KMS-11 (cell line): ENCODE measurements around the gene AIF1.

Source experiments
- H2AFZ ChIP-seq: fragments of 200-600 bp; sonication (generic); 2 replicates; pipeline ENCODE4 v1.6.1; 2016; ENCODE audit warnings: antibody characterized with exemption, mixed run types, low read depth
- H3K27ac ChIP-seq: fragments of 200-600 bp; sonication (generic); 2 replicates; pipeline ENCODE4 v1.6.1; 2016; ENCODE audit warnings: mild to moderate bottlenecking, mixed run types
- H3K27me3 ChIP-seq: fragments of 200-600 bp; sonication (generic); 2 replicates; pipeline ENCODE4 v1.6.1; 2017; ENCODE audit warnings: mild to moderate bottlenecking, low read depth, mixed run types, moderate library complexity; ENCODE audit not compliant: insufficient read depth
- H3K36me3 ChIP-seq: fragments of 200-600 bp; sonication (generic); 2 replicates; pipeline ENCODE4 v1.6.1; 2017; ENCODE audit warnings: mild to moderate bottlenecking, mixed run types; ENCODE audit not compliant: insufficient read depth
- H3K4me1 ChIP-seq: fragments of 200-600 bp; sonication (generic); 2 replicates; pipeline ENCODE4 v1.6.1; 2016; ENCODE audit warnings: mild to moderate bottlenecking, low read depth, mixed run types; ENCODE audit not compliant: poor library complexity, severe bottlenecking
- H3K4me2 ChIP-seq: fragments of 200-600 bp; sonication (generic); 2 replicates; pipeline ENCODE4 v1.7.0; 2016; ENCODE audit warnings: mild to moderate bottlenecking, mixed run types
- H3K4me3 ChIP-seq: fragments of 200-600 bp; sonication (generic); IDR thresholded peaks from 2 replicates; pipeline ENCODE4 v1.6.1; 2017; ENCODE audit warnings: low read depth, low read length, mixed read lengths; ENCODE audit not compliant: insufficient read depth
- H3K79me2 ChIP-seq: fragments of 200-600 bp; sonication (generic); 2 replicates; pipeline ENCODE4 v1.6.1; 2016; ENCODE audit warnings: low read depth, mixed run types; ENCODE audit not compliant: insufficient read depth
- H3K9ac ChIP-seq: fragments of 200-600 bp; sonication (generic); 2 replicates; pipeline ENCODE4 v1.6.1; 2016; ENCODE audit warnings: mild to moderate bottlenecking, mixed run types
- H4K20me1 ChIP-seq: fragments of 200-600 bp; sonication (generic); 2 replicates; pipeline ENCODE4 v1.6.1; 2016; ENCODE audit warnings: mild to moderate bottlenecking, mixed run types; ENCODE audit not compliant: insufficient read depth
- TF ChIP-seq, protein P1 (sequence below): fragments of 200-600 bp; sonication (generic); conservative IDR thresholded peaks from 2 replicates; pipeline ENCODE4 v1.6.1; 2017; ENCODE audit warnings: low read depth, mild to moderate bottlenecking, antibody characterized with exemption, low read length, moderate library complexity, mixed read lengths

The AIF1 gene

DNA sequence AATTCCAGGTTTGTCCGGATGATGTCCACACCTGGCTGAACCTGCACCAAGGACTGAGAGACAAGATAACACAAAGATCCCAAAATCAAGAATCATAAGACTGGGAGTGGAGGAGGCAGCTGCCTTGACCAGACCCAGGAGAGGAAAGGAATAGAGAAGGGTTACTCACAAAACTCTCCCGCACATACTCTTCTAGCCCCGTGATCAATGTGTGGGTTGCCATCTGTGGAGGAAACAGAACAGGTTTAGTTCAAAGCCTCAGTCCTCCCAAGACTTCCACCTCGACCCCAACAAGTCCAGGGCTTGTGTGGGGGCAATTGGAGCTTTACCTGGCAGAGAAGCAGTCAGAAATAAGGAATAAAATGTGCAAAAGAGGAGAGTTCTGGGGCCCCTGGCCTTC, 26.3 kb downstream of the AIF1 start:
- no peaks in the 10 kb centered on the region for H3K27me3 ChIP-seq
- no peak overlapping the region for H3K9ac ChIP-seq
- no peak overlapping the region for H2AFZ ChIP-seq
- H3K36me3 ChIP-seq: no peaks in the 10 kb centered on the region
- H3K4me3 ChIP-seq: no peak overlapping the region
- no peak overlapping the region for H3K4me2 ChIP-seq
- no peaks in the 10 kb centered on the region for H4K20me1 ChIP-seq
- TF ChIP-seq, protein P1, sequence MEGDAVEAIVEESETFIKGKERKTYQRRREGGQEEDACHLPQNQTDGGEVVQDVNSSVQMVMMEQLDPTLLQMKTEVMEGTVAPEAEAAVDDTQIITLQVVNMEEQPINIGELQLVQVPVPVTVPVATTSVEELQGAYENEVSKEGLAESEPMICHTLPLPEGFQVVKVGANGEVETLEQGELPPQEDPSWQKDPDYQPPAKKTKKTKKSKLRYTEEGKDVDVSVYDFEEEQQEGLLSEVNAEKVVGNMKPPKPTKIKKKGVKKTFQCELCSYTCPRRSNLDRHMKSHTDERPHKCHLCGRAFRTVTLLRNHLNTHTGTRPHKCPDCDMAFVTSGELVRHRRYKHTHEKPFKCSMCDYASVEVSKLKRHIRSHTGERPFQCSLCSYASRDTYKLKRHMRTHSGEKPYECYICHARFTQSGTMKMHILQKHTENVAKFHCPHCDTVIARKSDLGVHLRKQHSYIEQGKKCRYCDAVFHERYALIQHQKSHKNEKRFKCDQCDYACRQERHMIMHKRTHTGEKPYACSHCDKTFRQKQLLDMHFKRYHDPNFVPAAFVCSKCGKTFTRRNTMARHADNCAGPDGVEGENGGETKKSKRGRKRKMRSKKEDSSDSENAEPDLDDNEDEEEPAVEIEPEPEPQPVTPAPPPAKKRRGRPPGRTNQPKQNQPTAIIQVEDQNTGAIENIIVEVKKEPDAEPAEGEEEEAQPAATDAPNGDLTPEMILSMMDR: no peak
- H3K4me1 ChIP-seq: peaks cover 3% of the 10 kb centered on the region
- H3K27ac ChIP-seq: no peak overlapping the region
- no peaks in the 10 kb centered on the region for H3K79me2 ChIP-seq

DNA sequence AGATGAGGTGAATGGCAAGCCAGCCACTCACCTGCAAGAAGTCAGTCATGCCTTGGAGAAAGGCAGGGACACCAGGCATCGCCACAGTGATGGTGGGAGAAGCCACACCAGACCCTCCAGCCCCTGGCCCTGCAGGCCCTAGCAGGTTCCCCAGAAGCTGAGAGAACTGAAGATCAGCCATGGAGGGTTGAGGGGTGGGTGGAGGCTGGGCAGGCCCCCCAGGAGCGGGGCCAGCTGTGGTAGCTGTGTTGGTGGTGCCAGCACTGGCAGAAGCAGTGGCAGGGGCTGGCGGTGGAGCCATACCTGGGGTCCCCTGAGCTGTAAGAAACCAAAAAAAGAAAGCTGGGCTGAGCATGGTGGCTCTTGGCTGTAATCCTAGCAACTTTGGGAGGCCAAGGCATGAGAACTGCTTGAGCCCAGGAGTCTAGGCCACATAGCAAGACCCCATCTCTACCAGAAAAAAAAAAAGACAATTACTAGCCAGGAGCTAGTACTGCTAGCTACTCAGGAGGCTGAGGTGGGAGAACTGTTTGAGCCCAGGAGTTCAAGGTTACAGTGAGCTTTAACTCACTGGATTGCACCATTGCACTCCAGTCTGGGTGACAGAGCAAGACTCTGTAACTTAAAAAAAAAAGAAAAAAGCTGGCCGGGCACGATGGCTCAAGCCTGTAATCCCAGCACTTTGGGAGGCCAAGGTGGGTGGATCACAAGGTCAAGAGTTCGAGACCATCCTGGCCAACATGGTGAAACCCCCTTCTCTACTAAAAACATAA, 27.9 kb downstream of the AIF1 start:
- peaks cover 3% of the 10 kb centered on the region; the same call in 1 of the 2 replicates for H3K36me3 ChIP-seq

DNA sequence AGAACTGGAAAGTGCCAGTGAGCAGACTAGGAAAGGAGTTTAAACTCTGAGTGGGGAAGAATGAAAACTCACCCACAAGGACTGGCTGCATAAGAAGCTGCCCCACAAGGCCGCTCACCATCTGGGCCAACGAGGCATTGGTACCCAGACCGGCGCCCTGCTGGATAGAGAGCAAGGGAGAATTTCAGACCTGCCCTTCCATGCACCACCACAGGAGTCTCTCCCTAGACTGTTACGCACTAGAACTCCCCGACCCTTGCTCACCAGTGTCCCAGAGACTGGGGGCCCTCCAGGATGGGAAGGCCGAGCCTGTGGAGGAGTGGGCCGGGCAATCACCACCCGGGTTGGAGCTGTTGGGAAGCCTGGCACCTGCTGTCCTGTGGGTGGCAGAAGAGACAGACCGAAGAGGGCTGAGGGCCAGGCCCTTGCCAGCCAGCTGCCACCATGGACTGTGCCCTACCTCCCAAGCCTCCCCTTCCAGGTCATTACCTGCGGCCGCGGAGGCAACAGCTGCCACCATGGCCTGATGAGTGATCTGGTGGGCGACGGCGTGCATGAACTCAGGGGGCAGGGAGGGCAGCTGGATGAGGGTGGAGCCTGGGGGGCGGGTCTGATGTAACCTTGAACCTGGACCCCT, 28.9 kb downstream of the AIF1 start:
- Histone ChIP-seq H3K79me2 (no peaks in the 10 kb centered on the region), H3K36me3 (peaks cover 3% of the 10 kb centered on the region; the same call in 1 of the 2 replicates), H3K27me3 (no peaks in the 10 kb centered on the region), H3K4me2 (no peak overlapping the region), H2AFZ (no peak overlapping the region), H3K4me1 (peaks cover 3% of the 10 kb centered on the region), H3K4me3 (no peak overlapping the region), H3K27ac (no peak overlapping the region), H4K20me1 (no peaks in the 10 kb centered on the region), H3K9ac (no peak overlapping the region)
- TF ChIP-seq, protein P1: no peak

More for the DNA sequence above, 27.9 kb downstream of the AIF1 start:
- no peak overlapping the region for H3K27ac ChIP-seq
- no peaks in the 10 kb centered on the region for H3K27me3 ChIP-seq
- no peak overlapping the region for H2AFZ ChIP-seq
- TF ChIP-seq, protein P1: no peak
- H3K9ac ChIP-seq: no peak overlapping the region
- no peaks in the 10 kb centered on the region for H4K20me1 ChIP-seq
- peaks cover 3% of the 10 kb centered on the region for H3K4me1 ChIP-seq
- no peaks in the 10 kb centered on the region for H3K79me2 ChIP-seq
- H3K4me3 ChIP-seq: no peak overlapping the region
- H3K4me2 ChIP-seq: no peak overlapping the region

DNA sequence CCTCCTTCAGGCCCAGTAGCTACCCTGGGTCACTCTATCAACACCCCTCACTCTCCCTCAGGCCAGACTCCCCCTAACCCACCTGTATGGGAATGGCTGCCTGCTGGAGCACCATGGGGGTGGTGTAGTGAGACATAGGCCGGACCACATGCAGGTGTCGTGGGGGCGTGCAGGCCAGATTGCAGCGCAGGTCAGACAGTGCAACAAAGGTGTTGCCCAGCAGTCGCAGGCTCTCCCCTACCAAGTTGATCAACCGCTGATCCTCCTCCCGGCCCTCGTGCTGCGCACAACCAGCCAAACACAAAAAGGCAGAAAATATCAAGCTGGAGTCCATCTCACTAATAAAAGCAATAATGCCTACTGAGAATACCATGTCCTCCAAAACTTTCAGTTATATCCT, 30.3 kb downstream of the AIF1 start:
- Histone ChIP-seq H3K79me2 (peaks cover 8% of the 10 kb centered on the region; the same call in 1 of the 2 replicates), H3K4me2 (no peak overlapping the region), H3K36me3 (peaks cover 3% of the 10 kb centered on the region; the same call in 1 of the 2 replicates), H3K27me3 (no peaks in the 10 kb centered on the region), H3K9ac (no peak overlapping the region), H3K4me3 (no peak overlapping the region), H3K4me1 (peaks cover 3% of the 10 kb centered on the region), H4K20me1 (no peaks in the 10 kb centered on the region), H3K27ac (no peak overlapping the region), H2AFZ (no peak overlapping the region)
- TF ChIP-seq, protein P1: no peak
